ENCODE data around the gene COL5A1. TPM values are rescaled to one million over a fixed set of nuclear protein-coding genes. Genes with fewer than 3 reads are reported as not detected.

Gene COL5A1
- polyA plus RNA-seq, 1 donor (not counting 4 experiments of a cell fraction or from before 2014, with no cell fraction given), result 3.1 TPM

GRCh38 chr9:134869554-134870300 lies 228.1 kb downstream of the COL5A1 start:
- TF ChIP-seq EZH2 (IDR thresholded peaks at IDR 0.05; ENCODE audit: low read length) (no peak), CTCF (optimal IDR thresholded peaks at IDR 0.05 in 1 of 3, IDR thresholded peaks at IDR 0.05 in 1 of 3, conservative IDR thresholded peaks at IDR 0.05 in 1 of 3; ENCODE audit: extremely low read depth in 1 of 3, insufficient read depth in 2 of 3, low read length in 3 of 3) (no peak)
- H3K4me1 ChIP-seq (ENCODE audit: control insufficient read depth, extremely low read depth, insufficient read depth, low read length), result no peaks in the 10 kb centered on the region
- dilution Hi-C loops (cut with MboI; ENCODE audit: extremely low pct_ligation_motif_present, low sequenced_read_pairs), result no loop called here
- no peaks in the 10 kb centered on the region for H4K20me1 ChIP-seq (ENCODE audit: control insufficient read depth, extremely low read depth, insufficient read depth, low read length)
- H3K27me3 ChIP-seq (ENCODE audit: control insufficient read depth, extremely low read depth, insufficient read depth, low read length), result no peaks in the 10 kb centered on the region
- no peak overlapping the region for H2AFZ ChIP-seq (ENCODE audit: control insufficient read depth, low read length)
- FAIRE-seq, result no peak
- no peaks in the 10 kb centered on the region for H3K9me1 ChIP-seq (ENCODE audit: control insufficient read depth, extremely low read depth, insufficient read depth, low read length)
- no peaks in the 10 kb centered on the region for H3K79me2 ChIP-seq (ENCODE audit: control insufficient read depth, insufficient read depth, low read length)
- no peak overlapping the region for H3K9ac ChIP-seq (ENCODE audit: control insufficient read depth, extremely low read depth, insufficient read depth, low read length)
- no peak overlapping the region for H3K27ac ChIP-seq (ENCODE audit: control insufficient read depth, insufficient read depth, low read length)
- H3K4me3 ChIP-seq (ENCODE audit: control insufficient read depth in 2 of 3, extremely low read depth in 1 of 3, insufficient read depth in 2 of 3, low read depth in 1 of 3, low read length in 3 of 3), result no peak overlapping the region
- no peaks in the 10 kb centered on the region for H3K36me3 ChIP-seq (ENCODE audit: control insufficient read depth in 2 of 2, extremely low read depth in 1 of 2, insufficient read depth in 2 of 2, low read length in 2 of 2)
- no peaks in the 10 kb centered on the region for H3K9me3 ChIP-seq (ENCODE audit: control insufficient read depth, low read depth, low read length)
- no peak for DNase-seq (ENCODE audit: low read depth, low spot score)
- no peak overlapping the region for H3K4me2 ChIP-seq (ENCODE audit: control insufficient read depth, extremely low read depth, insufficient read depth, low read depth, low read length)

GRCh38 chr9:134870301-134870694 lies 228.7 kb downstream of the COL5A1 start:
- dilution Hi-C loops (cut with MboI; ENCODE audit: extremely low pct_ligation_motif_present, low sequenced_read_pairs), result no loop called here
- no peaks in the 10 kb centered on the region for H4K20me1 ChIP-seq (ENCODE audit: control insufficient read depth, extremely low read depth, insufficient read depth, low read length)

More at GRCh38 chr9:134870301-134870694, 228.7 kb downstream of the COL5A1 start:
- Histone ChIP-seq H3K4me1 (ENCODE audit: control insufficient read depth, extremely low read depth, insufficient read depth, low read length) (no peaks in the 10 kb centered on the region), H3K4me2 (ENCODE audit: control insufficient read depth, extremely low read depth, insufficient read depth, low read depth, low read length) (no peak overlapping the region), H3K9me1 (ENCODE audit: control insufficient read depth, extremely low read depth, insufficient read depth, low read length) (no peaks in the 10 kb centered on the region), H3K4me3 (ENCODE audit: control insufficient read depth in 2 of 3, extremely low read depth in 1 of 3, insufficient read depth in 2 of 3, low read depth in 1 of 3, low read length in 3 of 3) (no peak overlapping the region), H3K79me2 (ENCODE audit: control insufficient read depth, insufficient read depth, low read length) (no peaks in the 10 kb centered on the region), H3K9me3 (ENCODE audit: control insufficient read depth, low read depth, low read length) (no peaks in the 10 kb centered on the region), H3K36me3 (ENCODE audit: control insufficient read depth in 2 of 2, extremely low read depth in 1 of 2, insufficient read depth in 2 of 2, low read length in 2 of 2) (no peaks in the 10 kb centered on the region), H3K27ac (ENCODE audit: control insufficient read depth, insufficient read depth, low read length) (no peak overlapping the region), H3K9ac (ENCODE audit: control insufficient read depth, extremely low read depth, insufficient read depth, low read length) (no peak overlapping the region), H2AFZ (ENCODE audit: control insufficient read depth, low read length) (no peak overlapping the region), H3K27me3 (ENCODE audit: control insufficient read depth, extremely low read depth, insufficient read depth, low read length) (no peaks in the 10 kb centered on the region)
- no peak for DNase-seq (ENCODE audit: low read depth, low spot score)
- FAIRE-seq, result no peak
- no peak for TF ChIP-seq EZH2 (IDR thresholded peaks at IDR 0.05; ENCODE audit: low read length)
- no peak for TF ChIP-seq CTCF (optimal IDR thresholded peaks at IDR 0.05 in 1 of 3, IDR thresholded peaks at IDR 0.05 in 1 of 3, conservative IDR thresholded peaks at IDR 0.05 in 1 of 3; ENCODE audit: extremely low read depth in 1 of 3, insufficient read depth in 2 of 3, low read length in 3 of 3)
